ENCODE data around the gene DGCR8.

Gene DGCR8

DNA sequence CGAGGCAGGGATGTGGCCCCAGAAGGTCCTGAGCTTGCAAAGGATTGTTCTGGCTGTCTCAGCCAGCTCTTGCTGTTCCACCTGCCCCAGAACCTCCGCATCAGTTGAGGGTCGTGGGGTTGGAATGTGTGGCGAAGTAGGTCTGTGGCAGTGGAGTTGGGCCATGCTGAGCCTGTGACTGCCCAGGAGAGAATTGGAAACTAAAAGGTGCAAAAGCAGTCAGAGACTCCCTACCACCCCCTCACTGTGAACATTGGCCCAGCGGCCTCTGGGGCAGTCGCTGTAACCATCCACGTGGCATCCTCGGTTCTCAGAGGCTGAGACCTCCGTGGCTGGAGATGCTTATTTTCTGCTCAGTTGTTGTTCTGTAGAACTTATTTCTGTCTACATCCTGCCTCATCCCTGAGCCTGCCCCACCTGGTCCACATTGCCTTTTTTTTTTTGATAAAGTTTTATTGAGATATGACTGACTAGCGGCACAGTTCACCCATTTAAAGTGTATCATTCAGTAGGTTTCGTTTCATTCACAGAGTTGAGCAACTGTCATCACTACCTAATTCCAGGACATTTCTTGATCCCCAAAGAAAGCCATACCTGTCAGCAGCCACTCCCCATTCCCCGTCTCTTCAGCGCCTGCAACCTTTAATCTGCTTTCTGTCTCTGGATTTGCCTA, 22.3 kb upstream of the DGCR8 start:
- TF ChIP-seq, protein P1, sequence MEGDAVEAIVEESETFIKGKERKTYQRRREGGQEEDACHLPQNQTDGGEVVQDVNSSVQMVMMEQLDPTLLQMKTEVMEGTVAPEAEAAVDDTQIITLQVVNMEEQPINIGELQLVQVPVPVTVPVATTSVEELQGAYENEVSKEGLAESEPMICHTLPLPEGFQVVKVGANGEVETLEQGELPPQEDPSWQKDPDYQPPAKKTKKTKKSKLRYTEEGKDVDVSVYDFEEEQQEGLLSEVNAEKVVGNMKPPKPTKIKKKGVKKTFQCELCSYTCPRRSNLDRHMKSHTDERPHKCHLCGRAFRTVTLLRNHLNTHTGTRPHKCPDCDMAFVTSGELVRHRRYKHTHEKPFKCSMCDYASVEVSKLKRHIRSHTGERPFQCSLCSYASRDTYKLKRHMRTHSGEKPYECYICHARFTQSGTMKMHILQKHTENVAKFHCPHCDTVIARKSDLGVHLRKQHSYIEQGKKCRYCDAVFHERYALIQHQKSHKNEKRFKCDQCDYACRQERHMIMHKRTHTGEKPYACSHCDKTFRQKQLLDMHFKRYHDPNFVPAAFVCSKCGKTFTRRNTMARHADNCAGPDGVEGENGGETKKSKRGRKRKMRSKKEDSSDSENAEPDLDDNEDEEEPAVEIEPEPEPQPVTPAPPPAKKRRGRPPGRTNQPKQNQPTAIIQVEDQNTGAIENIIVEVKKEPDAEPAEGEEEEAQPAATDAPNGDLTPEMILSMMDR (IDR thresholded peaks at IDR 0.05): no peak
- Histone ChIP-seq H3K27me3 (no peaks in the 10 kb centered on the region), H3K9me3 (no peaks in the 10 kb centered on the region), H3K36me3 (peaks cover 50 to 94% (median 75%) of the 10 kb centered on the region in 3 donors), H3K4me3 (no peak overlapping the region), H3K27ac (no peak overlapping the region), H3K4me1 (no peaks in the 10 kb centered on the region)
- intact Hi-C loops (cut with DNase I; ENCODE audit: low total_unique reads): no loop called here
- no peak for DNase-seq

DNA sequence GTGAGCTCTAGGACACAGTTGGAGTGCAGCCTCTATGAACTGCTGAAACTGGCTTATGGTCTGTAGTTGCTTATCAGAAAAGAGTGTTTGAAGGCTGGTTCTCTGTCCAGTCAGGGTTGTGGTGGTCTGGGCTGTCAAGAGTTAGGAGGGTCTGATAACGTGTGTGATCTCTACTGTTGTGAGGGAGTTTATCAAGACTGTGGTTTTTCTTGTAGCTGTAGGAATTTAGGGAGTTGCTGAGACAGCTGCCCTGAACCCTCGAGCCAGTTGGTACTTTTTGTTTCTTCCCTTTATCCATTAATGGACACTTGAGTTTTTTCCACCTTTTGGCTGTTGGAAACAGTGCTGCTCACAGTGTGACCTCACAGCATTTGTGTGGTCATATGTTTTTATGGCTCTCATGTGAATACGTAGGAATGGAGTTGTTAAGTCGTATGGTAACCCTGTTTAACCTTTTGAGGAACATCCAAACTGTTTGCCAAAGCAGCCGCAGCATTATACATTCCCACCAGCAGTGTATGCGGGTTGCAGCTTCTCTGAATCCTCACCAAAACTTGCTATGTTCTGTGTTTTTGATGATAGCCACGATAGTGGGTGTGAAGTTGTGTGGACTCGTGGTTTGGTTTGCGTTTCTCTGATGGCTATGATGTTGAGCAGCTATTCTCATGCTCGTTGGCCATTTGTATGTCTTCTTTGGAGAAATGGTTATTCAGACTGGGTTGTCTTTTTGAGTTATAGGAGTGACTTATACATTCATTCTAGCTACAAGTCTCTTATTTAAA, 20.9 kb upstream of the DGCR8 start:
- no peak for DNase-seq
- TF ChIP-seq, protein P1 (IDR thresholded peaks at IDR 0.05): no peak
- H3K4me3 ChIP-seq: no peak overlapping the region
- H3K9me3 ChIP-seq: no peaks in the 10 kb centered on the region
- no peaks in the 10 kb centered on the region for H3K4me1 ChIP-seq
- no peaks in the 10 kb centered on the region for H3K27me3 ChIP-seq
- H3K27ac ChIP-seq: no peak overlapping the region
- peaks cover 46 to 94% (median 74%) of the 10 kb centered on the region in 3 donors for H3K36me3 ChIP-seq
- intact Hi-C loops (cut with DNase I; ENCODE audit: low total_unique reads): no loop called here

DNA sequence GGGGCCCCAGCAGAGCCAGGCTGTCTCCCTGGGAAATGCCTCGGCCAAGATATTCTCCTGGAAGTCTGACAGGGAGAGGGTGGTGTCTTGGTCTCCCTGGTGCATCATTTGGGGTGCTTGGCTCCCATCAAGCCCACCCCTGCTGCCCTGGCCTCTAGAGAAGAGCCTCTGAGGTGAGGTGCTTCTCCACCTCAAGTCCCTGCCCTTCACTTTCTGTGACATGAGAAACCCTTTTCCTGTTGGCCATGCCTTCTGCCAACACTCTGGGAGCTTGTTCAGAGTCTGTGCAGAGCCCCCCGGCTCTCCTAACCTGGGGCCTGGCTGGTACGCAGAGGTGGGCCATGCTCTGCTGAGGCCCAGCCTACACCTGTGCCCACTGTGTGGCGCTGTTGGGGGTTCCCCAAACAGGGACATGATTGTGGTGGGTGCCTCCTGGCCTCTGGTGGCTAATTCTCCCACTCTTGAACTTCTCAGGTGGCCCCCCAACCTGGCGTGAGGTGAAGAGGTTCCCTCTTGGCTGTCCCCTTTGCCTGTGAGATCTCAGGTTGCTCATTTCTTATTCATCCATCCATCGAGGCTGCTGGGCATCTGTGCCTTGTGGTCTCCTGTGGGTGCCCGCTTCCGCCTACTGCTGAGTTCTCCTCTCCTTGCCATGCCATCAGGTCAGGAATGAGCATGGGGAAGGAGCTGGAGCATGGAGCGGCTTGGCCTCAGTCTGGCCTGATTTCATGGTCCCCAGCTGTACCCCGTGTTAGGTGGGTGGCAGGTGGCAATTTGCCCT, 19.2 kb upstream of the DGCR8 start:
- Histone ChIP-seq H3K9me3 (no peaks in the 10 kb centered on the region), H3K4me1 (no peaks in the 10 kb centered on the region), H3K27ac (no peak overlapping the region), H3K4me3 (no peak overlapping the region), H3K36me3 (peaks cover 40 to 94% (median 69%) of the 10 kb centered on the region in 3 donors), H3K27me3 (no peaks in the 10 kb centered on the region)
- no peak for DNase-seq
- TF ChIP-seq, protein P1 (IDR thresholded peaks at IDR 0.05): no peak
- intact Hi-C loops (cut with DNase I; ENCODE audit: low total_unique reads): no loop called here

- TF ChIP-seq, protein P1 (IDR thresholded peaks at IDR 0.05): no peak
- peaks cover 39 to 94% (median 65%) of the 10 kb centered on the region in 3 donors for H3K36me3 ChIP-seq
- intact Hi-C loops (cut with DNase I; ENCODE audit: low total_unique reads): no loop called here
- H3K9me3 ChIP-seq: no peaks in the 10 kb centered on the region
- no peak for DNase-seq
- H3K27ac ChIP-seq: no peak overlapping the region
- no peak overlapping the region for H3K4me3 ChIP-seq
- H3K27me3 ChIP-seq: no peaks in the 10 kb centered on the region
- no peaks in the 10 kb centered on the region for H3K4me1 ChIP-seq
Observed at GRCh38 chr22:20061481-20061861, 18.6 kb upstream of the DGCR8 start.

DNA sequence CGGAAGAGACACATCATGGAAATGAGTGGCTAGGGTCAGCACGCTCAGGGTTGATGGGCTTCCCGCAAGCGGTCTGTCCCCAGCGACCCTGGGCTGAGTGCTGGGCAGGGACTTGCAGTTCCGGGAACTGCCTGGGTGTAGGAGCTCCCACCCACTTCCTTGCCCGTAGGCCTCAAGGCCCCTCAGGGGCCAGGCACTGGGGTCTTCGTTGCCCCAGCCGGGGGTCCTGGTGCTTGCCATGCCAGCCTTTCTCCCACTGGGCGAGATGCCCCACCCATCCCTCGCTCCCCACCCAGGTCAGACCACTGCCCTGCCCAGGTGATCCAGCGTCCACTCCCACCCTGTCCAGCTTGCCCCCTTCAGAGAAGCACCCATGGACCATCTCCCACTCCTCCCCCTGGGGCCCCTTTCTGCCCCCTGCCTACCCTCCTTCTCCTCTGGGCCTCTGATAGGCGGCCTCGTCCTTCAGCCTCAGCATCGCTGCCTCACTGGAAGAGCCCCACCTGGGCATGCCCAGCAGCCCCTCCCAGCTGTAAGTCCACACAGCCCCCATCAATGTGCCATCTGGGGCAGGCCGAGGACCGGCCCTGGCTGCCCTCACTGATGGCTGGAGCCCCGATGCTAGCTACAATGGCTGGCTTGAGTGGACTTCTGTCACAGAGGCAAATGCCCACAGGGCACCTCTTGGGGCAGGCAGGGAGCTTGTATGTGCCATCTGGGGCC, 17.8 kb upstream of the DGCR8 start:
- intact Hi-C loops (cut with DNase I; ENCODE audit: low total_unique reads): no loop called here
- TF ChIP-seq, protein P1 (IDR thresholded peaks at IDR 0.05): no peak
- peaks cover 32 to 86% (median 57%) of the 10 kb centered on the region in 3 donors for H3K36me3 ChIP-seq
- H3K27me3 ChIP-seq: no peaks in the 10 kb centered on the region
- DNase-seq: no peak
- H3K4me3 ChIP-seq: no peak overlapping the region
- H3K9me3 ChIP-seq: no peaks in the 10 kb centered on the region
- no peak overlapping the region for H3K27ac ChIP-seq
- no peaks in the 10 kb centered on the region for H3K4me1 ChIP-seq

Data from tibial artery (tissue), 4 donors.